Endometrial microvascular endothelial cells (primary cell): ENCODE data around the gene NELL1. TPM values are rescaled to one million over a fixed set of nuclear protein-coding genes. Genes with fewer than 3 reads are reported as not detected.

Experiments used
- in situ Hi-C: cut with HindIII; loops from 2 replicates; pipeline ENCODE4 v1.10.0; 2017; ENCODE audit warnings: low sequenced_read_pairs, low pct_unique_long_range_greater_than_20kb; ENCODE audit errors: inconsistent ontology term
- total RNA-seq: library from RNA; depleted of rRNA; stranded (reverse); fragments of >200 nt; gene quantifications from one replicate; pipeline ENCODE4 v1.2.3, GENCODE V29; 2015; ENCODE audit errors: inconsistent ontology term

NELL1 gene
- total RNA-seq, 1 donor from 2014 or later, result not detected

- in situ Hi-C loops, result no loop called here
Observed at GRCh38 chr11:21321530-21321929, 652.1 kb downstream of the NELL1 start.

DNA sequence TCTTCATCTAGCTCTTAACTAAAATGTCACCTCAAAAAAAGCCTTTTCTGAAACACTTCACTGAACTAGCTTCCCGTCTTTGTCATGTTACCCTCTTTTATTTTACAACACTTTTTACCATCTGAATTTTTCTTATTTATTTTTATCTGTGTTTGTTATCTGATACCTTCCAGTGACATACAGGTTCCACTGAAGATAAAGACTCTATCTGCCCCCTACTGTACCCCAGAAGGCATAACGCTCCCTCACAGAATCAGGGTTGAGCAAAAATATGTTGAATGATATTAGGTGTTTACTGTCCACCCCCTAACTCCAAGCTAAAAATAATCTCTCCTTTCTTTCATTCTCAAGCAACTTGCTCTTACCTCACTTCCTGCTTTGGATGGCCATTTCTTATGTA, 654.2 kb downstream of the NELL1 start:
- in situ Hi-C loops, result no loop called here

GRCh38 chr11:21343204-21343603, 673.8 kb downstream of the NELL1 start:
- in situ Hi-C loops, result no loop called here

GRCh38 chr11:21346361-21346760, 677.0 kb downstream of the NELL1 start:
- in situ Hi-C loops, result no loop called here

DNA sequence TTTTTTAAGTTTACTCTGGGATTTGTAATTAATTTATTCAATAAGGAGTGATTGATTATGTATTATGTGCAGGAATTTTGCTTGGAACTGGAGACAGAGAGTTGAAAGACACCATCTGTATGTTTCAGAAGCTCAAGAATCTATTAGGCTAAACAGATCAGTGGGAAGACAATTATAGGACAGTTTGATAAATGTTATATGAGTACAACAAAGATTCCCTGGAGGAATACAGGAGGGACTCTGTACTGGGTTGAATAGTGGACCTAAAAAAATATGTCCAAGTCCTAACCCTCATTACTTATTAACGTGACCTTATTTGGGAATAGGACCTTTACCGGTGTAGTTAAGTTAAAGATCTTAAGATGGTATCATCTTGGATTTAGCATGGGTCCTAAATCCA, 681.2 kb downstream of the NELL1 start:
- in situ Hi-C loops, result no loop called here

- in situ Hi-C loops, result no loop called here
Observed at GRCh38 chr11:21353425-21353824, 684.0 kb downstream of the NELL1 start.

- in situ Hi-C loops, result no loop called here
Observed at GRCh38 chr11:21364866-21365624, 695.7 kb downstream of the NELL1 start.

- in situ Hi-C loops, result no loop called here
Observed at GRCh38 chr11:21369947-21370346, 700.6 kb downstream of the NELL1 start.

- in situ Hi-C loops, result no loop called here
Observed at GRCh38 chr11:21371044-21371443, 701.7 kb downstream of the NELL1 start.

- in situ Hi-C loops, result no loop called here
Observed at GRCh38 chr11:21372672-21373071, 703.3 kb downstream of the NELL1 start.

DNA sequence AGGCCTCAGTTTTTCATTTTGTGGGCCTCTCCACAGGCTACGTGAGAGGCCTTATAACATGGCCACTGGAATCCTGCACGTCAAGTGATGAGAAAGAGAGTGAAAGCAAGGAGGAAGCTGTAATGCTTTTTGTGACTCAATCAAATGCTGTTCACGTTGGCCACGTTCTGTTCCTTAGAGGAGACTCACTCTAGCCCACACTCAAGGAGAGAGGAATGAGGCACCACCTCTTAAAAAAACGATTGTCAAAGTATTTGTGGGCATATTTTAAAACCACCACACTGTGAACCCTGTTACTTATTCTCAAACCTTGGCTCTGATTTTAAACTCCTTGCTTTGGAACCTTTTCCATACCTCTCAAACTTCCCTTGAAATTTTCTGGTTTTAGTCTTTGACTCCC, 705.0 kb downstream of the NELL1 start:
- in situ Hi-C loops, result no loop called here

- in situ Hi-C loops, result no loop called here
Observed at GRCh38 chr11:21385669-21386440, 716.5 kb downstream of the NELL1 start.

DNA sequence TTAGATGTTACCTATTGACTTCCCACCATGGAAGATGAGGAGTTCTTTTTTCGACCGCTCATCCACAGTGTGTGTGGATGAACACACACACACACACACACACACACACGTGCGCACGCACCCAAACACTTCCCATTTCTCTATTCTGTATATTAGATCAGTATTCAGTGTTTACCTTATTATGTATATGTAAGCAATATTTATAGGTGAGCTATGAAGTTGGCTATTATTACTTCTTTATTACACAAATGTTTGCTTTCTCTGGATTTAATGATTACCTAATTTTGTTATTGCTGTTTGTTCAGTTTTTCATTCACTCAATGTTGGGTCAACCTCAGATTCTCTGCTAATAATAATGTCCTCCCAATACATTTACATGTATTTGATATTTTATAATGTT, 721.0 kb downstream of the NELL1 start:
- in situ Hi-C loops, result no loop called here

DNA sequence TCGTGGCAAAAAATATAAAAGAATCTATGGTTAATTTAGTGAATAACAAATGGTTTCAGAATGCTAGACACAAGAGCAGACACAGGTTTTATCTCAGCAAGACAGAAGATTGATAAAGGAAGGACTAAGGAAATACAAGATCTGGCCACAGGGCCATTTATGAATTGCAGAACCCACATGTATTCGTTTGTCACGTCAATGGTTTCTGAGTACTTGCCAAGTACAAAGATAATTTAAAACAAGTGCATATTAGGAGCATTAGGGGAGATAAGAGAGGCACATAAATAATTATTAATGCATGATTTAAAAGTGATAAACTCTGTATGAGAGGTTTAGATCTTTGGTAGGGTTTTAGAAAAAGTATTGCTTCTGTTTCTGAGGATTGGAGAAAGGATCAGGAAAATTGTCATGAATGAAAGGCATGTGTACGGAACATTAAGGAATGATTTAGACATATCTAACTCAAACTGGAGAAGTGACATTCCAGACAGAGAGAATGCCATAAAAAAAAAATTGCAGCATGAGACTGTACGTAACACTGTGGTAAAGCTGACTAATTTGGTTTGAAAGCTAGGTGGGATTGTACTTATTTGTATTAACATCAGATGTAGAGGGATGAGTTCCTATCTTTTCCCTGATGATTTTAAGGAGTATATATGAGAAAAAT, 727.1 kb downstream of the NELL1 start:
- in situ Hi-C loops, result no loop called here

DNA sequence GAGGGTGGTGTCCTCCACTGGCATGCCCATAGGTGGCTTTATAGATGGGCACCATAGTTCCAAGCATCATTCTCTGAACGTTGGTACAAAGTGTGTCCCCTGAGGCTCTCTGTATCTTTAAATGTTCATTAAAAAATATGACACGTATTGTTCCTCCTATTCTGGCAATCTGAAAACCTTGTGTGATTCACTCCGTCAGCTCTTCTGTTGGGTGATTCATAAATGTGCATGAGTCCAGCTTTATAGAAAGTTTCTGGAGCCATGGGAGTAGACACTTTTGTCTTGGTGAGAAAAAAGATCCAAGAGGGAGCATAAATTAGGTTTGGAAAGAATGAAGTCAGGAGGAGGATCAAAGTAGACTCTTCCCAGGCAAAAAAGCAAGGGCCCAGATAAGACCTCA, 728.8 kb downstream of the NELL1 start:
- in situ Hi-C loops, result no loop called here

- in situ Hi-C loops, result no loop called here
Observed at GRCh38 chr11:21401496-21401895, 732.1 kb downstream of the NELL1 start.

- in situ Hi-C loops, result no loop called here
Observed at GRCh38 chr11:21402274-21402673, 732.9 kb downstream of the NELL1 start.

GRCh38 chr11:21403069-21403468, 733.7 kb downstream of the NELL1 start:
- in situ Hi-C loops, result no loop called here

DNA sequence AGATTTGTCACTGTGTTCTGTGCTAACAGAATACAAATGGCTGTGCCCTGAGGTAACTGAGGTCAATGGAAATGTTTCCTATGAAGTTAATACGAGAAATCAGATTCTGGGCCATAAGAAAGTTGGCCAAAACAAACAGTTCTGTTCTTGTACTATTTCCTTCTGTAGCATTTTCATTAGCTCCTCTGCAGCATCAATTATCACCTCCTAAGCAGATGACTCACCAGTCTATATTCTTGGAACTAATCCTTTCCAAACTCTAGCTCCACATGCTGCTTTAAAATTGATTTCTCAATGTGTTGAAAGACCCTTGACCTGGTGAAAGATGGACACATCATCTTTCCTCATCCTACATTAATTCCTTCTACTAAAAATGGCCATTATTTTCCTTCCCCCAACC, 736.0 kb downstream of the NELL1 start:
- in situ Hi-C loops, result no loop called here

GRCh38 chr11:21410513-21410912, 741.1 kb downstream of the NELL1 start:
- in situ Hi-C loops, result no loop called here
